Lung (tissue), 12 donors: Measurements from ENCODE around the gene RASAL2. TPM values are rescaled to one million over a fixed set of nuclear protein-coding genes. Genes with fewer than 3 reads are reported as not detected.
A peak's percentile ranks its signal among the peaks of the same experiment; 100 is the strongest.

Experiments used
- ATAC-seq: fragments of 200-7000 bp; cut with Tn5 transposase; one replicate; pipeline ENCODE4 v1.9.1; 2020; ENCODE audit warnings: moderate number of reproducible peaks; ENCODE audit not compliant: insufficient read depth, low FRiP score
- DNase-seq, 3 donors: peaks; one replicate each; pipeline ENCODE4 v3.0.0-alpha.2; 2013 to 2017
- H3K27ac ChIP-seq, 2 donors: one replicate each; pipeline ENCODE4 v1.5.1; 2013; ENCODE audit warnings: mild to moderate bottlenecking in 2 of 2, moderate library complexity in 2 of 2, control low read depth in 1 of 2, inconsistent platforms in 1 of 2, low read depth in 1 of 2, low read length in 1 of 2
- H3K27me3 ChIP-seq, 3 donors: one replicate each; pipeline ENCODE4 v1.5.1; 2013; ENCODE audit warnings: low read length in 2 of 3; ENCODE audit not compliant: control insufficient read depth in 3 of 3, insufficient read depth in 3 of 3
- H3K36me3 ChIP-seq, 4 donors: one replicate each; pipeline ENCODE4 v1.5.1; 2013; ENCODE audit warnings: low read length in 4 of 4, mild to moderate bottlenecking in 1 of 4, moderate library complexity in 1 of 4; ENCODE audit not compliant: control insufficient read depth in 4 of 4, insufficient read depth in 4 of 4
- H3K4me1 ChIP-seq, 5 donors: one replicate each; pipeline ENCODE4 v1.5.1; 2013; ENCODE audit warnings: low read length in 5 of 5, mild to moderate bottlenecking in 2 of 5, moderate library complexity in 1 of 5; ENCODE audit not compliant: control insufficient read depth in 5 of 5, insufficient read depth in 5 of 5
- H3K4me3 ChIP-seq: one replicate; pipeline ENCODE4 v1.5.1; 2013; ENCODE audit warnings: mild to moderate bottlenecking, control low read depth, moderate library complexity
- H3K9ac ChIP-seq, 2 donors: one replicate each; pipeline ENCODE4 v1.5.1; 2013; ENCODE audit warnings: low read length in 2 of 2, control low read depth in 1 of 2; ENCODE audit not compliant: insufficient read depth in 1 of 2
- H3K9me3 ChIP-seq, 4 donors: one replicate each; pipeline ENCODE4 v1.5.1; 2013; ENCODE audit warnings: low read length in 3 of 4, mild to moderate bottlenecking in 1 of 4, moderate library complexity in 1 of 4; ENCODE audit not compliant: control insufficient read depth in 4 of 4, insufficient read depth in 3 of 4
- WGBS, 2 donors: extraction: QIAGEN DNeasy Blood & Tissue Kit; methylation state at CpG; one replicate each; pipeline ENCODE4 v1.1.7; 2013; 5-methylcytosine and 5-hydroxymethylcytosine counted together
- polyA plus RNA-seq, 2 donors: library from polyadenylated mRNA; stranded (reverse); fragments of 200-250 nt; gene quantifications; one replicate each; pipeline ENCODE4 v1.2.1, GENCODE V29; 2013
- total RNA-seq, 2 donors: library from RNA; depleted of rRNA in 1 of 2; stranded (reverse); fragments of >200 nt in 1 of 2; gene quantifications; one replicate each; pipeline ENCODE4 v1.2.1, GENCODE V29; 2014 to 2021
- TF ChIP-seq, protein P1 (sequence below): IDR thresholded peaks from 2 replicates; pipeline ENCODE4 v1.5.1; 2012; ENCODE audit warnings: mild to moderate bottlenecking; ENCODE audit errors: control extremely low read depth, extremely low read depth
- donor health status: control.
- donor health status: control.
- donor health status: Bipolar disorder and iron deficiency.
- donor health status: healthy.
- donor health status: DM: yes; HTN: yes; CAD: no.

The RASAL2 gene
- total and polyA plus RNA-seq, 4 donors, result 4.9 to 34.8 (median 15.8) TPM

DNA sequence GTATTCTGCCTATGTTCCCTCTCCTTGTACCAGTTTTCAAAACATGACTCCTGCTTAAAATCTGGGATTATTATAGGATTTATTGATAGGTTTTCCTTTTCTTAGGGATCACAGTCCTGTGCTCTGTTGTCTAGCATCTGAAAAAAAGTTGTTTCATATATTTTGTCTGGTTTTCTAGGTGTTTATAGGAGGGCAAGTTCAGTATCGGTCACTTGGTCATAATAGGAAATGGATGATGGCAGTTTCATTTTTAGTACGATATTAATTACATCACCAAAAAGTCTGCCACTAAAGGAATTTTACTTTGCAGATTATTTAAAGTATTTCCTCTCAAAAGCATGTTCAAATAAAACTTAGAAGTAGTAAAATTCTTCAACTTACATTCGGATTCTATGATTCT is 94.4 kb downstream of the RASAL2 start:
- 38 to 51% methylated on average over 3 of the region's 3 CpGs for WGBS, 2 donors
- DNase-seq, result no peak
- peak overlapping the region in 1 of 2 donors; percentile 33 for H3K27ac ChIP-seq
- H3K36me3 ChIP-seq, result no peaks in the 10 kb centered on the region
- H3K4me3 ChIP-seq, result no peak overlapping the region
- TF ChIP-seq, protein P1, sequence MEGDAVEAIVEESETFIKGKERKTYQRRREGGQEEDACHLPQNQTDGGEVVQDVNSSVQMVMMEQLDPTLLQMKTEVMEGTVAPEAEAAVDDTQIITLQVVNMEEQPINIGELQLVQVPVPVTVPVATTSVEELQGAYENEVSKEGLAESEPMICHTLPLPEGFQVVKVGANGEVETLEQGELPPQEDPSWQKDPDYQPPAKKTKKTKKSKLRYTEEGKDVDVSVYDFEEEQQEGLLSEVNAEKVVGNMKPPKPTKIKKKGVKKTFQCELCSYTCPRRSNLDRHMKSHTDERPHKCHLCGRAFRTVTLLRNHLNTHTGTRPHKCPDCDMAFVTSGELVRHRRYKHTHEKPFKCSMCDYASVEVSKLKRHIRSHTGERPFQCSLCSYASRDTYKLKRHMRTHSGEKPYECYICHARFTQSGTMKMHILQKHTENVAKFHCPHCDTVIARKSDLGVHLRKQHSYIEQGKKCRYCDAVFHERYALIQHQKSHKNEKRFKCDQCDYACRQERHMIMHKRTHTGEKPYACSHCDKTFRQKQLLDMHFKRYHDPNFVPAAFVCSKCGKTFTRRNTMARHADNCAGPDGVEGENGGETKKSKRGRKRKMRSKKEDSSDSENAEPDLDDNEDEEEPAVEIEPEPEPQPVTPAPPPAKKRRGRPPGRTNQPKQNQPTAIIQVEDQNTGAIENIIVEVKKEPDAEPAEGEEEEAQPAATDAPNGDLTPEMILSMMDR, result no peak
- no peaks in the 10 kb centered on the region for H3K27me3 ChIP-seq
- no peak overlapping the region for H3K9ac ChIP-seq
- no peaks in the 10 kb centered on the region for H3K9me3 ChIP-seq
- ATAC-seq, result no peak
- H3K4me1 ChIP-seq, result peaks cover 0 to 16% (median 0%) of the 10 kb centered on the region in 5 donors

DNA sequence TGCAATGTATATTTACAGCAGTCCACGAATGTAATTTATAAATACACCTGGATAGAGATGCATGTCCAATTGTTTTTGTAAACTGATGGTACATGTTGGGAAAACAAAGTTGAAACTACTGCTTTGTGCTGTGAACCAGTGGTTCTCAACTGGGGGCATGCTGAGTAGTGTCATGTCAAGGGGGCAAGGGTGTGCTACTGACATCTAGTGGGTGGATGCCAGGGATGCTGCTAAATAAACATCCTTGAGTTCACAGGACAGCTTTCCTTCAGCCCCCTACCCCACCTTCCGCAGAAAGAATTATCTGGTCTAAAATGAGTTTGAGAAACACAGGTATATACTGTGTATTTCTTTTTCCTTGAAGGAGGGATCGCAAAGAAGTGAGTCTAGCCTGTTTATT is 95.9 kb downstream of the RASAL2 start:
- TF ChIP-seq, protein P1, result peak; percentile 16
- DNase-seq (peak; percentile 10 to 30 (median 11)), ATAC-seq (no peak)
- Histone ChIP-seq H3K4me1 (peaks cover 0 to 15% (median 0%) of the 10 kb centered on the region in 5 donors), H3K27ac (no peak overlapping the region), H3K9me3 (no peaks in the 10 kb centered on the region), H3K9ac (no peak overlapping the region), H3K27me3 (no peaks in the 10 kb centered on the region), H3K36me3 (no peaks in the 10 kb centered on the region), H3K4me3 (no peak overlapping the region)
- 62 to 67% methylated on average over 3 of the region's 3 CpGs for WGBS, 2 donors

DNA sequence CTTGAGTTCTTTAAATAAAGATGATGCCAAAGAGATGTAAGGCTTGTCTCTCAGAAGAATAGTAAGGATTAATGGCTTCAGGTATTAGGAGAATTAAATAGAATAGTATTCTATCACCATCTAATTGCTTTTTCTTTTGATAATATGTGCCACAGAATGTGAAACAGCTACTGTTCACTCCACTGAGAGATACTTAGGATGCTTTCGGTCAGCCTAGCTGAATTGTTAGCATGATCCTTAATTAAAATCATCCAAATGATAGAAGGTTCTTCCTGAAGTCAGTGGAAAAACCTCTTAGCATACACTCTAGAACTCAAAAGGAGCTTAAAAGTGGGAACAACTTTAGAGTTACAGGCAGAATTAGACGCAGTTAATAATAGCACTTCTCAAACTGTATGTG is 97.0 kb downstream of the RASAL2 start:
- TF ChIP-seq, protein P1, result no peak
- H3K9me3 ChIP-seq, result no peaks in the 10 kb centered on the region
- no peak overlapping the region for H3K4me3 ChIP-seq
- peaks cover 0 to 15% (median 0%) of the 10 kb centered on the region in 5 donors for H3K4me1 ChIP-seq
- 81 to 84% methylated on average over 2 of the region's 2 CpGs for WGBS, 2 donors
- no peak overlapping the region for H3K27ac ChIP-seq
- no peaks in the 10 kb centered on the region for H3K27me3 ChIP-seq
- no peak overlapping the region for H3K9ac ChIP-seq
- DNase-seq, result no peak
- no peak for ATAC-seq
- H3K36me3 ChIP-seq, result no peaks in the 10 kb centered on the region

DNA sequence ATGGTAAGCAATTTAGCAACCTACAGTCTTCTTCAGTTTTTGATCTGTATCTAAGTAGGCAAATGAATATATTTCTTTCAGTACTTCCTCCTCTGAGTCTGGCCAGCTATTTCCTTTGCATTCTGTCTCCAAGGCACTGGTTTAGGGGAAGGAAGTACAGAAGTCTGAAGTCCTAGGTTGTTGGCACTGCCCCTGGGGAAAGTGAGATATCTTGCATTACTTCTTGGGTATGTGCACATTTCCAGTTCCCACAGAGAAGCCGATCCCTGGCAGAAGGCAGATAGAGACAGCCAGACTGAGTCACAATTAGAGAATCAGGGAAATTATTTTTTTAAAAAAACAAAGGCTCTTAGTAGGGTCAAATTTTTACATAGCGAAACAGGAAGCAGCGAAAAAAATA is 98.8 kb downstream of the RASAL2 start:
- no peaks in the 10 kb centered on the region for H3K36me3 ChIP-seq
- DNase-seq (peak in 2 of 3 donors; percentile 20 to 26), ATAC-seq (peak; percentile 72)
- TF ChIP-seq, protein P1, result no peak
- no peak overlapping the region for H3K9ac ChIP-seq
- no peak overlapping the region for H3K27ac ChIP-seq
- H3K27me3 ChIP-seq, result no peaks in the 10 kb centered on the region
- no peak overlapping the region for H3K4me3 ChIP-seq
- no peaks in the 10 kb centered on the region for H3K9me3 ChIP-seq
- peaks cover 0 to 12% (median 0%) of the 10 kb centered on the region in 5 donors for H3K4me1 ChIP-seq
- 33 to 48% methylated on average over 3 of the region's 3 CpGs for WGBS, 2 donors
